MM.1S (cell line): ENCODE results near the gene NCAM2.

Experiments
- CTCF ChIP-seq: fragments of 300-600 bp; sonication (generic); IDR thresholded peaks from 2 replicates; pipeline ENCODE4 v1.5.1; 2016; ENCODE audit warnings: antibody characterized with exemption, low read length, mixed read lengths
- EZH2 ChIP-seq: fragments of 300-600 bp; sonication (generic); optimal IDR thresholded peaks from 2 replicates; pipeline ENCODE3; 2017; ENCODE audit warnings: low read depth, mild to moderate bottlenecking, antibody characterized with exemption, low read length, mixed read lengths
- EZH2phosphoT487 ChIP-seq: fragments of 300-600 bp; sonication (generic); IDR thresholded peaks from 2 replicates; pipeline ENCODE4 v1.6.1; 2018; ENCODE audit warnings: antibody characterized with exemption, low read length

- TF ChIP-seq CTCF (no peak), EZH2phosphoT487 (no peak), EZH2 (no peak)
Measured at GRCh38 chr21:21076051-21076450, 77.8 kb downstream of the NCAM2 start.
